HT-29 (cell line): Measurements from ENCODE around the gene CLEC10A. TPM values are rescaled to one million over a fixed set of nuclear protein-coding genes. Genes with fewer than 3 reads are reported as not detected.

ENCODE experiments used
- DNase-seq: peaks from one replicate; pipeline ENCODE4 v3.0.0-alpha.2; 2015; ENCODE audit warnings: low spot score
- small RNA-seq: library from RNA; depleted of rRNA; stranded (forward); fragments of <200 nt; gene quantifications from one replicate; pipeline ENCODE3, GENCODE V24; 2014
- total RNA-seq: library from RNA; depleted of rRNA; stranded (reverse); fragments of >200 nt; shearing (Covaris generic); gene quantifications from 2 replicates; pipeline ENCODE4 v1.2.3, GENCODE V29; 2014; rRNA removed

Gene CLEC10A
- total RNA-seq, 1 experiment from 2014 or later = not detected

DNA sequence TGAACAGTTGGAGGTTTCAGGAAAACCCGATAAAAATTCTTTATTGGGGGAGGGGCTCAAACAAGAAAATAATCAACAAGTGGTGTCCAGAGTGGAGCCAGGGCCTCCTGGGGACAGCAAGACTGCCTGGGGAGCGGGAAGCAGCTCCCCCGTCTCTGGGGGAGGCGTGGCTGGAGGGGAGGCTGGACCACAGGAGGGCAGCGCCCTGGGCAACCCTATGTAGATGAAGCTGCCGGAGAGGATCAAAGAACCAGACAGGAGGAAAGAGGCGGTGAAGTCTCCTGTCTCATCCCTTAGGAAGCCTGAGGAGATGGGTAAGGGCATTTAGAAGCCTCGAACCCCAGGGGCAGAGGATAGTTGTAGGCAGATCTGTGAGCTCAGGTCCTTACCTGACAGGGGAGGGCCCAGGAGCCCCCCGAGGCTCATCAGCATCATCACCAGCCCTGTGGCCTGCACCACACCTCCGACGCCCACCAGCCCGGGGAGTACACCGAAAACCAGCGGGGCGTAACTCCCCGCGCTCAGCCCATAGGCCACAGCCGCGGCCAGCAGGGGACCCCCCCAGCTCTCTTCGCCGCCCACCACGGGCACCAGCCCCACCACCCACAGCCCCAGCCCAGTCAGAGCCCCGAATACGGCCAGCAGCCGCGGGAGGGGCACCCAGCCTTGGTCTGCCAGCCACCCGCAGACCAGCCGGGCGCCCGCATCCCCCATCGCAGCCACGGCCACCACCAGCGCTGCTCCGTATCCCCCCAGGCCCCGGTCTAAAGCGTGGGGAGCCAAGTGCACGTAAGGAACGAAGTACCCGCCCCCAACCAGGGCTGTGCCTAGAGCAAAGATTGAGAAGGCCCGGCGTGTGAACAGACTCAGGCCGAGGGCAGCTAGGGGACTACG is 38.2 kb downstream of the CLEC10A start:
- no peak for DNase-seq

DNA sequence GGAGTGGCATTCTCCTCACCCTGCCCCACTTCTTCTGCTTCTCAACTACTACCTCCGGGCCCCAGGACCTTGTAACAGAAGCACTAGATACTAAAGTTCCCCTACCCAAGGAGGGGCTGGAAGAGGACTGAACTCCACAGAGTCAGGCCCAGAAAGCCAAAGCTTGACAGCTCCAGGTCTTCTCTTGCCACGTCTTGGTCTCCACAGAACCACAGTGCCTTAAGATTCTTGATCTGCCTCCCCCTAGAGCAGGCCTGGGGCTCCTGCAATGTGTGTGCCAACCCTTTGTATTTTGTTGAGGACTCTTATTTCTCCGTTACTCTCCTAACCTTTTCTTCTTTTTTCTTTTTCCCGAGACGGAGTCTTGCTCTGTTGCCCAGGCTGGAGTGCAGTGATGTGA is 40.2 kb downstream of the CLEC10A start:
- DNase-seq = no peak

DNA sequence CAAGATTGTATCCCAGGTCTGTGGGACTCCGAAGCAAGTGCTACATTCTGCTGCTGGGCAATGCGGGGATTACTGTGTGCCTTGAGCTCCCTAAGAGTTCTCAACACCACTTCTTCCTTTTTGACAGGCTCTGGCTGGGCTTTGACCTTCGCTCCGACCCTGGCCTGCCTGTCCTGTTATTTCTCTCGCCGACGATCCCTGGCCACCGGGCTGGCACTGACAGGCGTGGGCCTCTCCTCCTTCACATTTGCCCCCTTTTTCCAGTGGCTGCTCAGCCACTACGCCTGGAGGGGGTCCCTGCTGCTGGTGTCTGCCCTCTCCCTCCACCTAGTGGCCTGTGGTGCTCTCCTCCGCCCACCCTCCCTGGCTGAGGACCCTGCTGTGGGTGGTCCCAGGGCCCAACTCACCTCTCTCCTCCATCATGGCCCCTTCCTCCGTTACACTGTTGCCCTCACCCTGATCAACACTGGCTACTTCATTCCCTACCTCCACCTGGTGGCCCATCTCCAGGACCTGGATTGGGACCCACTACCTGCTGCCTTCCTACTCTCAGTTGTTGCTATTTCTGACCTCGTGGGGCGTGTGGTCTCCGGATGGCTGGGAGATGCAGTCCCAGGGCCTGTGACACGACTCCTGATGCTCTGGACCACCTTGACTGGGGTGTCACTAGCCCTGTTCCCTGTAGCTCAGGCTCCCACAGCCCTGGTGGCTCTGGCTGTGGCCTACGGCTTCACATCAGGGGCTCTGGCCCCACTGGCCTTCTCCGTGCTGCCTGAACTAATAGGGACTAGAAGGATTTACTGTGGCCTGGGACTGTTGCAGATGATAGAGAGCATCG is 41.8 kb downstream of the CLEC10A start:
- DNase-seq = no peak

DNA sequence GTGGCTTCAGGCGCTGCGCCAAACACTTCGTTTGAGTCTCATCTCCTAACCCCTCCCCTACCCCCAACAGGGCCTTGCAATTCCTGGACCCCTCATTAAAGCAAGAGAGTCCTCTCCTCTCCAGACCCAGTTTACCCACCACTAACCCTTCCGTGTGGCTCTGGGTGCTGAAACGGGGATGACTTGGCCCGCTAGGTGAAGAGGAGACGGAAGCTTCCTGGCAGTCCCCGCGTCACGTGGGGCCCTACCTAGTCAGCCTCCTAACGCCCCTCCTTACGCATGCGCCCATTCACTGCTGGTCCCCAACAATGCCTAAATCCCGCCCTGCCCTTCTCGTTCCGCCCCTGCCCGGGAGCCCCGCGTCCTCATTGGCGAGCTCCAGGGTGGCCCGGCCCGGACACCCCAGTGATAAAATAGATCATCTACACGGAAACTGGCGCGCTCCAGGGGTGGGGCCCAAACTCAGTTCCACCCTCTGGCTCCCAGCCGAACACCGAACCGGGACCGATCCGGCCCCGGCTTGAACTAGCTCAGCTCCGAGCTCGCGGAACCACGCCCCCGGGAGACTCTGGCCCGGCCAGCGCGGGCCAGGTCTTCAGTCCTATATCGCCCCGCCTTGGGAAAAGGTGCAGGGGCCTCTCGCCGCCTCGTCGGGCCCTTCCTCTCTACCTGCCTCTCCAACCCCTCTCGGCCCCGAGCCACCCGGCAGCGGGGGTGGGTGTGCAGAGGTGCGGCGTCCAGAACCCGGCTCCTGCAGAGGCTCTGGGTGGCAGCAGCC is 44.3 kb downstream of the CLEC10A start, which contains the start of gene SLC16A13:
SLC16A13 (plus strand) TSS at position 425 of the 778 bp plus-strand sequence. CDS start 368 bp downstream, outside the sequence.
- DNase-seq = peak; percentile 89

DNA sequence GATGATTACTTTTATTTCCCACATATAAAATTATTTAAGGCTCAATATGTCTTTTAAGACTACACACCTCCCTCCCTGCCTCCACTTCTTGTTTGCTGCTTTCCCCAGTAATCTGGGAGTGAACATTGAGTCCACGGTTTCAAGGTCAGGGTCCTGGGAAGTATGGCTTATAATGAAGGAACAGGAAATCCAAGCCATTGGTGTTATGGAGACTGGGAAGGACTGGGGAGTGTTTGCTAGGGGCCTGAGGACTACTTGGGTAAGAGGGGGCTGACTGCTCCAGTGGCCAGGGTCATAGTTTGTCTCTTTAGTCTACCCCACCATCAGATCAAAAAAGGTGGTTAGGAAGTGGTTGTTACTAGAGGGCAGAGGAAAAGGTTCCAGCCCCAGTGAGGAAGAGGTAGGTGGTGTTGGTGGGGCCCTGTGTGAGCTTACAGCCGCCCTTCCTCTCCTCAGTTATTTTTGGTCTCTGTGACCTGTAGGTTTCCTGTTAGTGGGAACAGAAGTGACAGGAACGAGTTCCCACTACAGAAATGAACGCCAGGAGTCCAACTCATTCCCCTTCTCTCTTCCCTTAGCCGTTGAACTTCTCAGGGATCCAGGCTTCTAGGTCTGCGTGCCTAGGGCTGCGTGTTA is 45.0 kb downstream of the CLEC10A start:
- DNase-seq = no peak

- DNase-seq = no peak
Observed at GRCh38 chr17:7029659-7030058, 50.4 kb downstream of the CLEC10A start.

- no peak for DNase-seq
Observed at GRCh38 chr17:7029096-7029495, 51.0 kb downstream of the CLEC10A start.

DNA sequence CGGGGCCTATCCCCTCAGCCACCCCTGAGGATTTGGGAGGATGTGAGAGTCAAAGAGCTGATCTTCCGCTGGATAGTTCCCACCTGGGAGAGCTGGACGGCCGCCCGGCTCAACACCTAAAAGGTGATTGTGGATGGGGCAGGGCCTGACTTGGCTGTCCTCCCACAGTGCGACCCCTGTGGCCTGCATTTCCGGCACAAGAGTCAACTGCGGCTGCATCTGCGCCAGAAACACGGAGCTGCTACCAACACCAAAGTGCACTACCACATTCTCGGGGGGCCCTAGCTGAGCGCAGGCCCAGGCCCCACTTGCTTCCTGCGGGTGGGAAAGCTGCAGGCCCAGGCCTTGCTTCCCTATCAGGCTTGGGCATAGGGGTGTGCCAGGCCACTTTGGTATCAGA is 52.7 kb downstream of the CLEC10A start:
- DNase-seq = no peak

GRCh38 chr17:7026471-7027115 is 53.5 kb downstream of the CLEC10A start:
- no peak for DNase-seq

DNA sequence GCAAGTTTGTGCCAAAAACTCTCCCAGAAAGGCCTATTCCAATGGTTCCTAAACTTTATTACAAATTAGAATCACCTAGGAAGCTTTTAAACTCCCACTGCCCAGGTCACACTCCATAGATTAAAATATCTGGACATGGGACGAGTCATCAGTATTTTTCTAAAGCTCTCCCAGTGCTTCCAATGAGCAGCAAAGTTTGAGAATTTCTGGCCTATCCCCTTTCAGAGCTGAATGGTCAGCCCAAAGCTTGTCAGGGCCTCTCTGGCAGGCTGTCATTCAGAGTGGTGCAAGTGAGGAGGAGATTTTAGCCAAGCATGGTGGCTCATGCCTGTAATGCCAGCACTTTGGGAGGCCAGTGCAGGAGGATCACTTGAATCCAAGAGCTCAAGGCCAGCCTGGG is 54.8 kb downstream of the CLEC10A start:
- DNase-seq = no peak

Small RNA genes lying within 50 kb of the gene (small RNA-seq; reads per million reads assigned to genes)
- gene AC120057.1 = not detected

Other genes starting within 250 kb of the CLEC10A start
- gene TEKT1, start 248.5 kb downstream of the CLEC10A start, total RNA-seq = not detected in 2 replicates
- gene ALOX12, start 84.2 kb downstream of the CLEC10A start, total RNA-seq = not detected in 2 replicates
- 111 and 114 TPM in 2 replicates for gene RNASEK, start 67.6 kb downstream of the CLEC10A start, total RNA-seq
- not detected in 2 replicates for gene BCL6B, start 57.2 kb downstream of the CLEC10A start, total RNA-seq
- gene SLC16A13, start 44.2 kb downstream of the CLEC10A start, total RNA-seq = 0.16 and 0.28 TPM in 2 replicates
- not detected in 2 replicates for gene SLC16A11, start 36.2 kb downstream of the CLEC10A start, total RNA-seq
- gene ASGR2, start 34.6 kb upstream of the CLEC10A start, total RNA-seq = not detected in 2 replicates
- gene ASGR1, start 99.1 kb upstream of the CLEC10A start, total RNA-seq = 0.52 TPM in 1 of 2 replicates, not detected in the other
- gene DLG4, start 139.6 kb upstream of the CLEC10A start, total RNA-seq = 0.26 and 1.6 TPM in 2 replicates
- 469 and 546 TPM in 2 replicates for gene ACADVL, start 139.7 kb upstream of the CLEC10A start, total RNA-seq
- 42.6 and 48.6 TPM in 2 replicates for gene DVL2, start 154.3 kb upstream of the CLEC10A start, total RNA-seq
- 29.3 and 31.7 TPM in 2 replicates for gene PHF23, start 159.2 kb upstream of the CLEC10A start, total RNA-seq
- gene GABARAP, start 162.2 kb upstream of the CLEC10A start, total RNA-seq = 72.3 and 84.0 TPM in 2 replicates
- gene CTDNEP1, start 171.5 kb upstream of the CLEC10A start, total RNA-seq = 32.8 and 51.4 TPM in 2 replicates
- gene ELP5, start 172.0 kb upstream of the CLEC10A start, total RNA-seq = 46.5 and 46.7 TPM in 2 replicates
- 383 and 429 TPM in 2 replicates for gene CLDN7, start 182.2 kb upstream of the CLEC10A start, total RNA-seq
- gene SLC2A4, start 201.5 kb upstream of the CLEC10A start, total RNA-seq = 0.26 and 0.38 TPM in 2 replicates
- 16.3 and 19.4 TPM in 2 replicates for gene YBX2, start 214.4 kb upstream of the CLEC10A start, total RNA-seq
- 915 and 962 TPM in 2 replicates for gene EIF5A, start 227.4 kb upstream of the CLEC10A start, total RNA-seq
- 45.7 and 49.0 TPM in 2 replicates for gene GPS2, start 235.1 kb upstream of the CLEC10A start, total RNA-seq
- gene NEURL4, start 249.1 kb upstream of the CLEC10A start, total RNA-seq = 18.0 and 21.1 TPM in 2 replicates